Measurements from ENCODE around the gene ZNF485. TPM values are rescaled to one million over a fixed set of nuclear protein-coding genes. Genes with fewer than 3 reads are reported as not detected.

The ZNF485 gene
- 1.6 to 2.6 TPM (median 2.1 TPM) in 5 replicates for total RNA-seq (2022; extraction: Qiagen RNA extraction)

DNA sequence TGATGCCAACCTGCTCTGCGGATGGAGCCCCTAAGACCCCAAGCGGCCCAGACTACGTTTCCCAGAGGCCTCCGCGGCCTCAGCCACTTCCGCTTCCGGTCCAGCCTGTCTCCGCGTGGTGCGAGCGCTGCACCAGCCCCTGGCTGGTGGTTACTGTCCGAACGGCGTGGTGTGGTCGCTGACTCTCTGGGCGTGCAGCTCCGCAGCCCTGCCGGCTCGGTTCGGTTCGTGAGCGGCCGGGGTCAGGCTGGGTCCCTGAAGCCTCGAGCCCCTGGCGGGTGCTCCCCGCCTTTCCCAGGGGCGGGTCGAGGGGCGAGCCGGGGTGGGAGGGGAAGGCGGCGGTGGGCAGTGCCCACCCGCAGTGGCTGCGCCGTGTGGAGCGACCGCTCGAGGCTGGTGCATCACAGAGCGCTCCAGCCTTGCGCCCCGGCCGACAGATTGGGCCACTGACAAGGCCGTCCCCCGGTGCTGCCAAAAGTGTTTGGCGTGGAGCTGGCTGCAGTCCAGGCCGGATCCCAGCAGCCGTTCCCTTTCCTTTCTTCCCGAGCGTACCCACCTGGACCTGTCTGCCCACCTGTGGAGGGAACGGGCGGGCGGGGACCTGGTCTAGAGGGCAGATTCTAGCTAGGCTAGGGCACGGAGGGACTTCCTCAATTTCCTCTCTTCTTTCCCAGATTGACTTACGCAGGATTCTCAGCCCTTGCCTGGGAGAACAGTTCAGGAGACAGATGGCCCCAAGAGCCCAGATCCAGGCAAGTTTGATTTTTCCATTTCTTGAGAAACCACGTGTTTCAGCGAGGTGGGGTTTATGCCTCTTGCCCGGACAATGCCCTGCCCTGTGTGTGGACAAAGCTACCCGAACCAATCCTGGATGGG is at the start of gene ZNF485:
ZNF485 (plus strand) TSS at position 116 of the 876 bp plus-strand sequence; CDS start at position 729, 613 bp downstream.

DNA sequence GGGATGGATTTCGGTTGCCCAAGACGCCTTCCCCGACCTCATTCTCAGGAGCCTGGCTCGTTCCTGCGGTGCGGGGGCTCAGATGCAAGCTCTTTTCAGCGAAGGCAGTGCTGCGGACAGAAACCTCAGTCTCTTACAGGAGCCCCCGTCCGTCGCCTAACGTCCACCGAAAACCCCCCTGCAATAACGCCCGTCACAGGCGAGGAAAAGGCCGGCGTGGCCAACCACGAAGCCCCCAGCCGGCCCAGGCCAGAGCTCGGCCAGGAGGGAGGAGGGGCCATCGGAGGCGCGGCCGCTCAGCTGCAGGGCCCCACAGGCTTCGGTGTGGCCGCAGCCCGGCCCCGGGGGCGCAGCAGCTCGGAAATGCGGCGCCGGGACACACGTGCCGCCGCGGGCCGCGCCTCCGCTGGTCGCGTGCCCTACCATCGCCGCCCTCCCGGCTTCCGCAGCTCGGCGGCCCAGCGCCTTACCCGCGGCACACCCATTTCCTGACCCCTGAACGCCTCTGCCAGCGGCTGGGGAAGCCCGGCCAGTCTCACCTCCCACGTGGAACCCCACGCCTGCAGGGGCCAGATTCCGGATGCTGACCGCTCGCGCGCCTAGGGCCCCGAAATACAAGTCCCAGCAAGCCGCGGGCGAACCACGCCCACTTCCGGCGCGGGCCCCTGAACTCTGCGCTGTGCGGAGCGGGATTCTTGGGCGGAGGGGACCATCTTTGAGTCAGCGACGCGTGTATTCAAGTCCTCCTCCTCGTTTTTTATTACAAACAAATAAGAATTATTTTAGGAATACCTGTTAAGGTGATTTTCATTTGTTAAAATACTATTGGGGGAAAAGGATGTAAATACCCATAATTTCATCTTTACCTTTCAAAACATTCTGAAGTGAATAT is 32.0 kb upstream of the ZNF485 start, which contains the start of gene ZNF239:
ZNF239 (minus strand) TSS at position 616 of the 892 bp plus-strand sequence. CDS start 16,537 bp downstream, outside the sequence.

DNA sequence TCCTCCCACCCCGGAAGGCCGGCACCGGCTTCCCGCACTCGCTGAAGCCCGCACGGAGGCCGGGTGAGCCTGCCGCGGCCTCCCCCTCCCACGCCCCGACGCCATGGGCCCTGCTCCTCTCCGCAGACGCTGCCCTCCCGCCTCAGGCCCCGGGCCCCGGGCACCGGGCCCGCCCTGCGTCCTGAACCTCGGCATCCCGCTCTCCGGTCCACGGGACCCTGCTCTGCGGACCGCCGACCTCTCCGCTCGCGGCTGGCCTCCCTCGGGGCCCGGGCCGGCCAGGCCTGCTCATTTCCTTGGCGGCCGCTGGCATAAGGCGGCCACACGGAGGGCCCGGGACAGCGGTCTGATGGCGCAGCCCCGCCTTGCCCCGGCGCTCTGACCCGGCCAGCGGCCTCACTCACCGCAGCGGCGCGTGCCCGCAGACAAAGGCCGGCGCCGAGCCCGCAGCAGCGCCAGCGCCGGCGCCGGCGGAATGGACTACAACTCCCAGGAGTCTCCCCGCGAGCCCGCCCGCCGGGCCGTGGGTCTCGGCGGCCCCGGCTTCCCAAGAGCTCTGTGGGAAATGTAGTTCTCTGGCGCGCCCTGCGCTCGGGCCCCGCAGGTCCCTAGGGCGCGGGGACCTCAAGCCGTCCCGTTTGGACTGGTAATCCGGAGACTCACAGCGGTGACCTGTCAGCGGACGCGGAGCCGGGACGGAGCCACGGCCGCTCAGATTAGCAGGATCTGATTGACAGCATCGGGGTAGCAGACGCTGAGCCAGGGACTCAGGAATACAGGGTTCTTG is 42.4 kb downstream of the ZNF485 start, which contains the start of gene ZNF32:
ZNF32 (minus strand) TSS at position 484 of the 787 bp plus-strand sequence. CDS start 2,748 bp downstream, outside the sequence.

Other genes starting within 250 kb of the ZNF485 start
- gene FXYD4, start 234.8 kb upstream of the ZNF485 start, total RNA-seq (2022; extraction: Qiagen RNA extraction), result not detected in 5 replicates
- gene HNRNPF, start 197.3 kb upstream of the ZNF485 start, total RNA-seq (2022; extraction: Qiagen RNA extraction), result 296 to 346 TPM (median 337 TPM) in 5 replicates
- 5.1 to 8.9 TPM (median 7.0 TPM) in 5 replicates for gene ZNF487, start 169.3 kb upstream of the ZNF485 start, total RNA-seq (2022; extraction: Qiagen RNA extraction)
- 1.7 to 2.5 TPM (median 1.9 TPM) in 5 replicates for gene ZNF239, start 31.8 kb upstream of the ZNF485 start, total RNA-seq (2022; extraction: Qiagen RNA extraction)
- gene ZNF32, start 42.4 kb downstream of the ZNF485 start, total RNA-seq (2022; extraction: Qiagen RNA extraction), result 12.9 to 18.6 TPM (median 15.6 TPM) in 5 replicates

All from A549 treated with Mapracorat at 1 μM for 4 hours (cell line).